Thoracic aorta (tissue), 2 donors: ENCODE results near the gene MLH1. TPM values are rescaled to one million over a fixed set of nuclear protein-coding genes. Genes with fewer than 3 reads are reported as not detected.
"Not testable (repeated sequence)": the region's sequence is repeated elsewhere in the genome, so short reads cannot be mapped to it uniquely, and the experiment has no call there.

Experiments used
- ATAC-seq: fragments of 150-250 bp; one replicate; pipeline ENCODE4 v1.8.0; 2017; ENCODE audit warnings: low read depth; ENCODE audit not compliant: insufficient number of reproducible peaks, low FRiP score
- DNase-seq: peaks from one replicate; pipeline ENCODE4 v3.0.0-alpha.2; 2020; ENCODE audit warnings: low spot score
- H3K27ac ChIP-seq, 2 donors: fragments of 200-600 bp; sonication (generic); 1 replicate in 1 of 2; 2 replicates in 1 of 2; pipeline ENCODE4 v1.5.1; 2016; ENCODE audit warnings: mild to moderate bottlenecking in 2 of 2, moderate library complexity in 2 of 2
- H3K27me3 ChIP-seq: fragments of 200-600 bp; sonication (generic); replicated peaks from 2 replicates; pipeline ENCODE4 v1.6.0; 2016; ENCODE audit warnings: mild to moderate bottlenecking; ENCODE audit not compliant: insufficient read depth
- H3K36me3 ChIP-seq: fragments of 200-600 bp; sonication (generic); one replicate; pipeline ENCODE4 v1.5.1; 2016
- H3K4me1 ChIP-seq, 2 donors: fragments of 200-600 bp; sonication (generic); 1 replicate in 1 of 2; 2 replicates in 1 of 2; pipeline versions ENCODE4 v1.5.1 to v1.6.0; 2016; ENCODE audit warnings: low read depth in 2 of 2, mild to moderate bottlenecking in 1 of 2; ENCODE audit not compliant: control insufficient read depth in 1 of 2
- H3K4me3 ChIP-seq: fragments of 200-600 bp; sonication (generic); 2 replicates; pipeline ENCODE4 v1.5.1; 2016; ENCODE audit warnings: mild to moderate bottlenecking
- H3K9me3 ChIP-seq: fragments of 200-600 bp; sonication (generic); 2 replicates; pipeline ENCODE4 v1.5.1; 2016
- total RNA-seq, 2 donors: library from RNA; depleted of rRNA; stranded (reverse); fragments of >200 nt; gene quantifications; one replicate each; pipeline versions ENCODE4 v1.1.0 to v1.2.3, GENCODE V29; 2016
- TF ChIP-seq, protein P1 (sequence below): fragments of 200-600 bp; sonication (generic); IDR thresholded peaks from one replicate; pipeline ENCODE4 v1.5.1; 2019; ENCODE audit warnings: antibody characterized with exemption

The MLH1 gene
- total RNA-seq, 2 donors from 2014 or later: 33.6 to 75.6 TPM

DNA sequence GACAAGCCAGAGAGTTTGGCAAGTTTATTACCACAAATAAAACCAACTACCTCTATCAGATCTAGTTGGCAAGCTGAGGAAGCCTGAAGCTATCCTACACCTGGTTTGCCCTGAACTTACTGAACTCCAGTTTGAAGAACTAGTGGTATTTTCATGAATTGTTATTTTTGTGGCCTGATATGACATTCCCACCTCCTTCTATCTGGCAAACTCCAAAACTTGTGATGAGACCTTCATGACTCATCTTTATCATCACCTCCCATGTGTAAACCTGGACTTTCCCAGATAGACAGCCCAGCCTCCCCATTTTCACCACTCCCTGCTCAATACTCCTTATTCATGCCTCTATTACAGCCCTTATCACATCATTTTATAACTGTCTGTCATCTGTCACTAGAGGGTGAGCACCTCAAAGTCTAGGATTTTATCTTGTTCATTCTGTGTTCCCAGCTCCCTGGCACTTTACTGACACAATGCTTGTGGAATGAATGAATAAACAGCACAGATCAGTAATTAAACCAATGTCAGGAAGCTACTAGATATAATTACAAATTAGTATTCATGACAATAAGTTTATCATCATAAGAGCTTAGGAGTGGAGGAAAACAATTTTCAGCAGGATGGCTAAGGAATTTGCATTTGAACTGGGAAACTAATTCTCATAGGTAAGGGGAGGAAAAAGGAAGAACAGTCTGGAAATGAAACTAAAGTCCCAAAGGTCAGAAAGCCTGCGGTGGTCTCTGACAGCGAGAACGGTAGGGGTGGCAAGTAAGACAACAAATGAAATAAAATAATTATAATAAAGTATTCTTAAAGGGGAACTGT is 35.2 kb upstream of the MLH1 start:
- H3K27ac ChIP-seq: no peak overlapping the region

DNA sequence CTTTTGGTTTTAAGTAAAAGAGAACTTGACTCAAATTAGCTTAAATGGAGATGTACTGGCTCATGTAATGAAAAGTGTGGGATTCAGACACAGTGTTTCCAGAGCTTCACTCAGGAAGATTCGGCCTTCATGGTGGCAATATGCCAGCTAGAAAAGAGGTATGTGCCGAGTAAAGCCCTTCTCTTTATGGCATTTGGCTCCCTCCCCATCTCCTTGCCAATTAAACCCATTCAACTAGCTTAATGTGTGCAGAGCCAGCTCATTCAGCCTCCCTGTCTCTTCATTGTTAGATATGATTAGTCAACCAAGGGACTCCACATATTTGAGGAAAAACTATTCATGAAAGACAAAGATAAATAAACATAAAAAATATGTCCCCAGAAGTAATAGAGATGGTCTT is 33.5 kb upstream of the MLH1 start:
- Histone ChIP-seq H3K27ac (no peak overlapping the region), H3K4me1 (no peaks in the 10 kb centered on the region), H3K9me3 (no peaks in the 10 kb centered on the region), H3K27me3 (no peaks in the 10 kb centered on the region), H3K36me3 (no peaks in the 10 kb centered on the region), H3K4me3 (no peak overlapping the region)
- ATAC-seq: no peak
- TF ChIP-seq, protein P1, sequence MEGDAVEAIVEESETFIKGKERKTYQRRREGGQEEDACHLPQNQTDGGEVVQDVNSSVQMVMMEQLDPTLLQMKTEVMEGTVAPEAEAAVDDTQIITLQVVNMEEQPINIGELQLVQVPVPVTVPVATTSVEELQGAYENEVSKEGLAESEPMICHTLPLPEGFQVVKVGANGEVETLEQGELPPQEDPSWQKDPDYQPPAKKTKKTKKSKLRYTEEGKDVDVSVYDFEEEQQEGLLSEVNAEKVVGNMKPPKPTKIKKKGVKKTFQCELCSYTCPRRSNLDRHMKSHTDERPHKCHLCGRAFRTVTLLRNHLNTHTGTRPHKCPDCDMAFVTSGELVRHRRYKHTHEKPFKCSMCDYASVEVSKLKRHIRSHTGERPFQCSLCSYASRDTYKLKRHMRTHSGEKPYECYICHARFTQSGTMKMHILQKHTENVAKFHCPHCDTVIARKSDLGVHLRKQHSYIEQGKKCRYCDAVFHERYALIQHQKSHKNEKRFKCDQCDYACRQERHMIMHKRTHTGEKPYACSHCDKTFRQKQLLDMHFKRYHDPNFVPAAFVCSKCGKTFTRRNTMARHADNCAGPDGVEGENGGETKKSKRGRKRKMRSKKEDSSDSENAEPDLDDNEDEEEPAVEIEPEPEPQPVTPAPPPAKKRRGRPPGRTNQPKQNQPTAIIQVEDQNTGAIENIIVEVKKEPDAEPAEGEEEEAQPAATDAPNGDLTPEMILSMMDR: no peak
- DNase-seq: no peak

More for the DNA sequence above, 35.2 kb upstream of the MLH1 start:
- Histone ChIP-seq H3K9me3 (no peaks in the 10 kb centered on the region), H3K36me3 (no peaks in the 10 kb centered on the region), H3K4me3 (no peak overlapping the region), H3K4me1 (no peaks in the 10 kb centered on the region), H3K27me3 (no peaks in the 10 kb centered on the region)
- DNase-seq: no peak
- no peak for ATAC-seq
- TF ChIP-seq, protein P1: no peak

DNA sequence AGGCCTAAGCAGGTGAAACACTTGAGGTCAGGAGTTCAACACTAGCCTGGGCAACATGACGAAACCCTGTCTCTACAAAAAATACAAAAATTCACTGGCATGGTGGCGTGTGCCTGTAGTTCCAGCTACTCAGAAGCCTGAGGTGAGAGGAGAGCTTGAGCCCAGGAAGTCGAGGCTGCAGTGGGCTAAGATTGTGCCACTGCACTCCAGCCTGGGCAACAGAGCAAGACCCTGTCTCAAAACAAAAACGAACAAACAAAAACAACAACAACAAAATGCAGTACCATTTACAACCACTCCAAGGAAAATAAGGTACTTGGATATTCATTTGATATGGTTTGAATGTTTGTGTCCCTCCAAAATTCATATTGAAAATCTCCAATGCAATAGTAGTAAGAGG is 32.8 kb upstream of the MLH1 start:
- no peak overlapping the region for H3K27ac ChIP-seq
- ATAC-seq: no peak
- no peaks in the 10 kb centered on the region for H3K36me3 ChIP-seq
- TF ChIP-seq, protein P1: no peak
- H3K27me3 ChIP-seq: no peaks in the 10 kb centered on the region
- H3K4me3 ChIP-seq: no peak overlapping the region
- DNase-seq: no peak
- no peaks in the 10 kb centered on the region for H3K9me3 ChIP-seq
- no peaks in the 10 kb centered on the region for H3K4me1 ChIP-seq

DNA sequence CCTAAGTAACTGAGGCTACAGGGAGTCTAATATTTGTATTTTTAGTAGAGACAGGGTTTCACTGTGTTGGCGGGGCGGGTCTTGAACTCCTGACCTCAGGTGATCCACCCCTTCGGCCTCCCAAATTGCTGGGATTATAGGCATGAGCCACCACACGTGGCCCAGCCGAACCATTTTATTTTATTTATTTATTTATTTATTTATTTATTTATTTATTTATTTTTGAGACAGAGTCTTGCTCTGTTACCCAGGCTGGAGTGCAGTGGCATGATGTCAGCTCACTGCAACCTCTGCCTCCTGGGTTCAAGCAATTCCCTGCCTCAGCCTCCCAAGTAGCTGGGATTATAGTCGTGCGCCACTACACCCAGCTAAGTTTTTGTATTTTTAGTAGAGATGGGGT is 30.3 kb upstream of the MLH1 start:
- not testable (repeated sequence) for H3K36me3 ChIP-seq, H3K4me1 ChIP-seq, ATAC-seq, H3K27ac ChIP-seq, DNase-seq, H3K4me3 ChIP-seq, H3K9me3 ChIP-seq, H3K27me3 ChIP-seq

DNA sequence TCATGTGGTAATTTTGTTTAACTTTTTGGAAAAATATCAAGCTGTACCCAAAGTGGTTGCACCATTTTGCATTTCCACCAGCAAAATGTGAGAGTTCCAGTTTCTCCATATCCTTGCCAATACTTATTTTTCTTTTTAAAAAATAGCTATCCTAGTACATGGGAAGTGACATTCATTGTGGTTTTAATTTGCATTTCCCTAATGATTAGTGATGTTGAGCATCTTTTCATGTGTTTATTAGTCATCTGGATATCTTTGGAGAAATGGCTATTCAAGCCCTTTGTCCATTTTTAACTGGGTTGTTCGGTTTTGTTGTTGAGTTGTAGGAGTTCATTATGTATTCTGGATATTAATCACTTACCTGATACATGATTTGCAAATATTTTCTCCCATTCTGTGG is 29.0 kb upstream of the MLH1 start:
- no peak for ATAC-seq
- H3K27ac ChIP-seq: no peak overlapping the region
- DNase-seq: no peak
- no peaks in the 10 kb centered on the region for H3K36me3 ChIP-seq
- TF ChIP-seq, protein P1: no peak
- no peak overlapping the region for H3K4me3 ChIP-seq
- no peaks in the 10 kb centered on the region for H3K4me1 ChIP-seq
- no peaks in the 10 kb centered on the region for H3K27me3 ChIP-seq
- no peaks in the 10 kb centered on the region for H3K9me3 ChIP-seq

DNA sequence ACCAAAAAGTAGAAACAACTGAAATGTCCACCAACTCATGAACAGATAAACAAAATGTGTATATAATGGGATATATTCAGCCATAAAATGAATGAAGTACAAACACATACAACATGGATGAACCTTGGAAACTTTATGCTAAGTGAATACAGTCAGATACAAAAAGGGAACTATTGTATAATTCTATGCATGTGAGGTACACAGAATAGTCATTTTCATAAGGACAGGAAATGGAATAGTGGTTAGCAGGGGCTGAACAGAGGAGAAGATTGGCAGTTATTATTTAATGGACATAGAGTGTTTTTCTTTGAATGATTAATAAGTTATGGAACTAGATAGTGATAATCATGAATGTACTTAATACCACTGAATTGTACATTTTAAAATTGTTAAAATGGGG is 28.5 kb upstream of the MLH1 start:
- Histone ChIP-seq H3K27ac (no peak overlapping the region), H3K4me1 (no peaks in the 10 kb centered on the region), H3K27me3 (no peaks in the 10 kb centered on the region), H3K4me3 (no peak overlapping the region), H3K36me3 (no peaks in the 10 kb centered on the region), H3K9me3 (no peaks in the 10 kb centered on the region)
- DNase-seq (no peak), ATAC-seq (no peak)
- TF ChIP-seq, protein P1: no peak
